Activated B cell treated with CpG ODN at 0.5 μM for 24 hours (primary cell): ENCODE measurements around the gene TMPRSS4. TPM values are rescaled to one million over a fixed set of nuclear protein-coding genes. Genes with fewer than 3 reads are reported as not detected.

Source experiments
- ATAC-seq: fragments of 200-7000 bp; cut with Tn5 transposase; one replicate; pipeline ENCODE4 v1.10.0; 2021; ENCODE audit warnings: low read depth, mild to moderate bottlenecking, moderate library complexity
- CTCF ChIA-PET: fragments of 350-600 bp; sonication (Branson Sonifier 250); formaldehyde crosslinking; loops from one replicate; lab custom pipeline; 2021; ENCODE audit warnings: antibody characterized with exemption; lab: Charles Lee
- POLR2A ChIA-PET: fragments of 350-600 bp; sonication (Branson Sonifier 250); formaldehyde crosslinking; loops from one replicate; lab custom pipeline; 2021; ENCODE audit warnings: antibody characterized with exemption; lab: Charles Lee
- DNase-seq: peaks from one replicate; pipeline ENCODE4 v3.0.0; 2022
- H3K27ac Mint-ChIP-seq: one replicate; pipeline ENCODE4 v1.8.0; 2020; ENCODE audit warnings: mixed read lengths
- H3K27me3 Mint-ChIP-seq: one replicate; pipeline ENCODE4 v1.8.0; 2021; ENCODE audit warnings: mixed read lengths
- H3K36me3 Mint-ChIP-seq: one replicate; pipeline ENCODE4 v1.8.0; 2021; ENCODE audit warnings: low read depth, mixed read lengths
- H3K4me1 Mint-ChIP-seq: one replicate; pipeline ENCODE4 v1.8.0; 2021; ENCODE audit warnings: mixed read lengths
- H3K4me3 Mint-ChIP-seq: one replicate; pipeline ENCODE4 v1.8.0; 2020; ENCODE audit warnings: mild to moderate bottlenecking, mixed read lengths
- H3K9me3 Mint-ChIP-seq: one replicate; pipeline ENCODE4 v1.8.0; 2020; ENCODE audit warnings: mixed read lengths
- CTCF ChIP-seq: fragments of 200-600 bp; IDR thresholded peaks from one replicate; pipeline ENCODE4 v1.8.0; 2022; ENCODE audit warnings: antibody characterized with exemption, mild to moderate bottlenecking
- intact Hi-C: fragments of 100-400 bp; cut with micrococcal nuclease; formaldehyde crosslinking; loops from one replicate; pipeline ENCODE4 v1.15.1; 2024
- total RNA-seq: library from RNA; stranded (reverse); gene quantifications from 2 replicates; pipeline ENCODE4 v1.2.3, GENCODE V29; 2022

TMPRSS4 gene
- total RNA-seq, 1 donor from 2014 or later = not detected

- no peak overlapping the region for H3K27ac Mint-ChIP-seq
- peaks cover 22% of the 10 kb centered on the region for H3K27me3 Mint-ChIP-seq
- no peaks in the 10 kb centered on the region for H3K4me1 Mint-ChIP-seq
- DNase-seq (no peak), ATAC-seq (no peak)
- H3K36me3 Mint-ChIP-seq = no peaks in the 10 kb centered on the region
- no peak for TF ChIP-seq CTCF
- no peaks in the 10 kb centered on the region for H3K9me3 Mint-ChIP-seq
- POLR2A ChIA-PET = no interaction called here
- CTCF ChIA-PET = no interaction called here
- intact Hi-C loops = no loop called here
- no peak overlapping the region for H3K4me3 Mint-ChIP-seq
These were observed 55.7 kb downstream of the TMPRSS4 start for GRCh38 chr11:118132385-118133151.

- Mint-ChIP-seq H3K4me3 (no peak overlapping the region), H3K9me3 (no peaks in the 10 kb centered on the region), H3K4me1 (no peaks in the 10 kb centered on the region), H3K36me3 (no peaks in the 10 kb centered on the region), H3K27ac (no peak overlapping the region), H3K27me3 (peaks cover 27% of the 10 kb centered on the region)
- ChIA-PET POLR2A (interaction anchor here (0.5 kb wide), 1 partner anchor 51 kb away, joined by 3 read pairs; no protein-coding TSS in a partner anchor), CTCF (no interaction called here)
- intact Hi-C loops = no loop called here
- ATAC-seq (no peak), DNase-seq (no peak)
- TF ChIP-seq CTCF = no peak
These were observed 56.9 kb downstream of the TMPRSS4 start for GRCh38 chr11:118133816-118134215.

- DNase-seq (no peak), ATAC-seq (no peak)
- Mint-ChIP-seq H3K27me3 (peaks cover 35% of the 10 kb centered on the region), H3K36me3 (no peaks in the 10 kb centered on the region), H3K4me3 (no peak overlapping the region), H3K27ac (no peak overlapping the region), H3K4me1 (no peaks in the 10 kb centered on the region), H3K9me3 (no peaks in the 10 kb centered on the region)
- no peak for TF ChIP-seq CTCF
- POLR2A ChIA-PET = no interaction called here
- CTCF ChIA-PET = no interaction called here
- intact Hi-C loops = no loop called here
These were observed 58.3 kb downstream of the TMPRSS4 start for GRCh38 chr11:118135051-118135795.

- Mint-ChIP-seq H3K4me1 (no peaks in the 10 kb centered on the region), H3K4me3 (no peak overlapping the region), H3K9me3 (no peaks in the 10 kb centered on the region), H3K27ac (no peak overlapping the region), H3K36me3 (no peaks in the 10 kb centered on the region), H3K27me3 (peaks cover 35% of the 10 kb centered on the region)
- ChIA-PET CTCF (no interaction called here), POLR2A (no interaction called here)
- ATAC-seq (no peak), DNase-seq (no peak)
- intact Hi-C loops = no loop called here
- TF ChIP-seq CTCF = no peak
These were observed 58.9 kb downstream of the TMPRSS4 start for GRCh38 chr11:118135796-118136165.

GRCh38 chr11:118136341-118136740 lies 59.5 kb downstream of the TMPRSS4 start:
- CTCF ChIA-PET = no interaction called here
- no peak overlapping the region for H3K27ac Mint-ChIP-seq
- no peak overlapping the region for H3K4me3 Mint-ChIP-seq

More at GRCh38 chr11:118136341-118136740, 59.5 kb downstream of the TMPRSS4 start:
- Mint-ChIP-seq H3K4me1 (no peaks in the 10 kb centered on the region), H3K9me3 (no peaks in the 10 kb centered on the region), H3K27me3 (peaks cover 37% of the 10 kb centered on the region), H3K36me3 (no peaks in the 10 kb centered on the region)
- intact Hi-C loops = no loop called here
- DNase-seq (no peak), ATAC-seq (no peak)
- POLR2A ChIA-PET = no interaction called here
- TF ChIP-seq CTCF = no peak
